Activated naive CD8-positive, alpha-beta T cell treated with anti-CD3 and anti-CD28 coated beads, Interleukin-2, amount 50 U/mL, for 16 hours (primary cell): ENCODE results near the gene STRN.

ENCODE experiments used
- DNase-seq: peaks from one replicate; pipeline ENCODE4 v3.0.0-alpha.2; 2020; ENCODE audit warnings: low read depth, low spot score

Gene STRN

DNA sequence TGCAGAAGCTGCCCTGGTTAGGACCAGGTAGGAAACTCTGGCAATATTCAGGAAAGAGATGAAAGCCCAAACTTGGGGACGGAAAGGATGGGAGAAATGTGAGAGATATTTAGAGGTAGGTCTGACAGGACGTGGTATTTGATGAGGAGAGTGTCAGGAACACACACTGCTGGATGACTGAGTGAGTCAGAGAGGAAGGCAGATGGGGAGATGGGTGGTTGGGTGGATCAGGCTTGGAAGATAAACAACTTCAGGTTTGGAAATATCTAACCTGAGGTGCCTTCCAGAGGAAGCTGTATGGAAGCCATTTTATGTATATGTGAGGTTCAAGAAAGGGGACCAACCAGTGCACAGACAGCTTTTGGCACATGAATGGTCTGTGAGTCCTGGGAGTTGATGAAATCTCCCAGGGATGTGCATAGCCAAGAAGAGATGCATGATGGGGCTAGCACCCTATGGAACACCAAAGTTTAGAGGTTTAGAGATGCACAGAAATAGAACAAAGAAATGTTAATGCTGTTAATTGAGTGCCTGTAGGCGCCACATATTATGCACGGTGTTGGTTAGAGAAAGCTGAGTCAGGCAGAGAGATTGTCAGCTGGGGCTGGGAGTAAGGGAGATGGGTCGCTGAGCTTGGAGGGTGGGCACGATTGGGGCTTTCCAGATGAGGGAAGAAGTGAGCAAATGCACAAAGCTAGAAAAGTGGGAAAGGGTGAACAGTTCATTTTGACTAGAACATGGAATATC lies 168.8 kb downstream of the STRN start:
- DNase-seq: no peak
